NCI-H82 (cell line): ENCODE results near the gene UCN2.
"Not testable (repeated sequence)": the region's sequence is repeated elsewhere in the genome, so short reads cannot be mapped to it uniquely, and the experiment has no call there.

Experiments
- DNase-seq: peaks from one replicate; lab custom pipeline; 2025; lab: John Stamatoyannopoulos, UW

Gene UCN2

DNA sequence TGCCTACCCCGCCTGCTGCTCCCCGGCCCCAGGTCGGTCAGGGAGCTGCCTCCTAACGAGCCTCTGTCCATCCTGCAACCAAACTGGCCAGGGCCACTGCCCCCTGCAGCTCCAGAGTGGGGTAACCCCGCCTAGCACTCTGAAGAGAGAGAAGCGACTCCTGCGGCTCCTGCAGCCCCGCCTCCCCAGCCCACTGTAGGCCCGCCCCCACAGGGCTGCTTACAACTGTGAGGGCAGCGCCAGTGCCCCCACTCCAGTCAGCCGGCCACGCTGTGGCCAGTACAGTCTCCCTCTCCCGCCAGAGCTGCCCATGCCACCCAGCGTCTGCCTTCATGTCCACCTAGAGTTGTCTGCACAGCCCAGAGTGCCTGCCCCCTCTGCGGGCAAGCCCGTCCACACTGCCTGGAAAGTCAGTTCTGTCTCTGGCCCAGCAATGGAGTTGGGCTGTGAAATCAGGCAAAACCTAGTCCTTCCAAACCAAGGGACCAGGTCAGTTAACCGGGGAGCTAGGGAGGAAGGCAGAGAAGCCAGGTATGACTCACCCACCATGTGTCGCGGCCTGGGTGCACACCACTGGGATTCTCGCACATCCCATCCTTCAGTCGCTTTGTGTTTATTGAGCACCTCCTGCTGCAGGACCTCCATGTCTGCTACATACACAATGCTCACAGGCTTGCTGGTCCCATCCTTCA is 2.4 kb downstream of the UCN2 start:
- DNase-seq, result peak; percentile 80

- peak; percentile 68 for DNase-seq
These were observed 2.9 kb downstream of the UCN2 start for GRCh38 chr3:48560648-48561018.

GRCh38 chr3:48558493-48559134 is 5.0 kb downstream of the UCN2 start:
- no peak for DNase-seq

- peak; percentile 99 for DNase-seq
These were observed 6.6 kb downstream of the UCN2 start, which contains the start of gene PFKFB4 for GRCh38 chr3:48556796-48557626. PFKFB4 (minus strand) TSS chr3:48556803; CDS start chr3:48556777, 26 bp downstream.

GRCh38 chr3:48555949-48556795 is 7.4 kb downstream of the UCN2 start:
- DNase-seq, result no peak

DNA sequence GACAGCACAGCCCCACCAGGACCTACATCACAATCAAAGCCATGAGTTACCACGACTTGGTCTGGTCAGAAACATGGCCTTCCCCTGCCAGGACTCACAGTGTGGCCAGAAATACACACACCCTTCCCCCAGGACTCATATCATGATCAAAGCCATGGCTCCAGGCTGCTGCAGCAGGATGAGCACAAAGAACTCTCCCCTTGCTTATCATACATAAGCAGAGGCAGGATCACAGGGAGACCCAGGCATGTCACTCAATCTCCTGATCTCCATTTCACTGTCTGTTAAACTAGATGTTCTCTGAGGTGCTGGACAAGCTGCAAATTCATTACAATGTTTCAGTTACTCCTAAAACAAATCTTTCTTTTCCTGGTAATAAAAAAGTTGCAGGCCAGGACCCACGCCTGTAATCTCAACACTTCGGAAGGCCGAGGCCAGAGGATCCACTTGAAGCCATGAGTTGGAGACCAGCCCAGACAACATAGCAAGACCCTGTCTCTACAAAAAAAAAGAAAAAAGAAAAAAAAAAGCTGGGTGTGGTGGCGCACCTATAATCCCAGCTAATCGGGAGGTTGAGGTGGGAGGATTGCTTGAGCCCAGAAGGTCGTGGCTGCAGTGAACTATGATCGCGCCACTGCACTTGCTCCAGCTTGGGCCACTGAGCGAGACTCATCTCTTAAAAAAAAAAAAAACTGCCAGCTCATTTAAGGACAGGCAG is 8.2 kb downstream of the UCN2 start:
- peak; percentile 24 for DNase-seq

DNA sequence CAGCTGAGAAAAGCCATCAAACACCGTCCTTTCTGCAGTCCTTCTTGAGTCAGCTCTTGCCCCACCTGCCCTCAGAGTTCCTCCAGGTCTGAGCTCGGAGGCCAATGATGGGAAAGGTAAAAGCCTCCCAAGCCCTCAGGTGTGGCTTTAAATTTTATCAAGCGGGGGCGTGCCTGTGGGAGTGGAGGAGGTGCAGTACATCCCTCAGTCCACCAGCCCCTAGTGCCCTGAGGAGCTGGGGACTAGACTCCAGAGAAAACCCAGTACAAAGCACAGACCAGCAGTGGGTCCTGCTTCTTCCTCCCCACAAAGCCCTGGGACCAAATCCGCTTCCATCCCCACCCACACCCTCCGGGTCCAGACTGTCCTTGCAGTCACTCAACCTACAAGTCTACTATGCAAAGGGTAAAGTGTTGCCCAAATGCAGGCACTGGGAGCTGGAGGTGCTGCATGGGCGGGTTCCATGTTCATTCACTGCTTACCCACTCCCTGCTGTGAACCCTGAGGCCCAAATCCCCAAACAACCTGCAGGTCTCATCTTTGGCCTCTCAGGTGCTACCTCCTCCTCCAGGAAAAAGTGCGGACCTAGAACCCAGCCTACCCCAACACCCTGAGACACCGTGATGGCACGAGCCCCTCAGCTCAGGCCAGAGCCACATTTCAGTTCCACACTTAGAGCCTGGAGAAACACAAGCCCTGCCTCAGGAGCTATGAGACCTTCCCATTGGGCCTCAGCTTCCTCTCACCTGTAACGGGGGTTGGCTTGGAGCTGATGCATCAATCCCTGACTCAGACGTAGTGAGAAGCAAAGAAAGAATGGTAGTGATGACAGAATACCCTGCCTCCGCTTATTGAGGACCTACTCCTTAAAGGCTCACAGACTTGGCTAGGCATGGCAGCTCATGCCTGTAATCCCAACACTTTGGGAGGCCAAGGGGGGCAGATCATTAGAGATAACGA is 9.4 kb downstream of the UCN2 start:
- no peak for DNase-seq

DNA sequence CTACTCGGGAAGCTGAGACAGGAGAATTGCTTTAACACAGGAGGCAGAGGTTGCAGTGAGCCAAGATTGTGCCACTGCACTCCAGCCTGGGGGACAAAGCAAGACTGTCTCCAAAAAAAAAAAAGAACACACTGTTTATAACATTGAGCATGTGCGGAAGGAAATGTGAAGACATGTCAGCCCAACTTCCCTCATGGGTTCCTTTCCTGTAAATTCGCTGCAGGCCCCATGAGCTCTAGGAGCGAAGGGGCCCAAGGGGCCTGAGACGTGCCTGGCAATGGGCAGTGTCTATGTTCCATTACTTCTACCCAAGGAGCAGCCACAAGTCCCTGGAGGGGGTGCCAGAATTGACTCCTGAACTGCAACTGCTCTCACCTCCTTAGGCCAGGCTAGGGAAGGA is 10.2 kb downstream of the UCN2 start:
- no peak for DNase-seq

GRCh38 chr3:48552111-48552951 is 11.2 kb downstream of the UCN2 start:
- peak; percentile 5 for DNase-seq

DNA sequence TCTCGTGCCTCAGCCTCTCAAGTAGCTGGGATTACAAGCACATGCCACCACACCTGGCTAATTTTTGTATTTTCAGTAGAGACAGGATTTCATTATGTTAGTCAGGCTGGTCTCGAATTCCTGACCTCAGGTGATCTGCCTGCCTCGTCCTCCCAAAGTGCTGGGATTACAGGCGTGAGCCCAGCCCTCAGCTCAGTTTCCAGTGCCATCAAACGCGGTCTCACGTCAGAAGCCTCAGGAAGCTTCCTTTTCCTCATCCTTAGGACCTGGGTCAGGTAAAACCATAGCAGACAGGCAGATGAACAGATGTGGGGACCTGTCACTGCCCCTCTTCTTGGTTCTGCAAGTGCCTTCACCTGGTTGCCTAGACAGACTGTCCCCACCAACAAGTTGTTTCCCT is 11.9 kb downstream of the UCN2 start:
- not testable (repeated sequence) for DNase-seq

- peak; percentile 86 for DNase-seq
These were observed 14.6 kb downstream of the UCN2 start for GRCh38 chr3:48548729-48549705.

- DNase-seq, result no peak
These were observed 15.5 kb downstream of the UCN2 start for GRCh38 chr3:48548126-48548525.

- no peak for DNase-seq
These were observed 17.3 kb downstream of the UCN2 start for GRCh38 chr3:48546203-48546829.

GRCh38 chr3:48544141-48544540 is 19.4 kb downstream of the UCN2 start:
- no peak for DNase-seq

DNA sequence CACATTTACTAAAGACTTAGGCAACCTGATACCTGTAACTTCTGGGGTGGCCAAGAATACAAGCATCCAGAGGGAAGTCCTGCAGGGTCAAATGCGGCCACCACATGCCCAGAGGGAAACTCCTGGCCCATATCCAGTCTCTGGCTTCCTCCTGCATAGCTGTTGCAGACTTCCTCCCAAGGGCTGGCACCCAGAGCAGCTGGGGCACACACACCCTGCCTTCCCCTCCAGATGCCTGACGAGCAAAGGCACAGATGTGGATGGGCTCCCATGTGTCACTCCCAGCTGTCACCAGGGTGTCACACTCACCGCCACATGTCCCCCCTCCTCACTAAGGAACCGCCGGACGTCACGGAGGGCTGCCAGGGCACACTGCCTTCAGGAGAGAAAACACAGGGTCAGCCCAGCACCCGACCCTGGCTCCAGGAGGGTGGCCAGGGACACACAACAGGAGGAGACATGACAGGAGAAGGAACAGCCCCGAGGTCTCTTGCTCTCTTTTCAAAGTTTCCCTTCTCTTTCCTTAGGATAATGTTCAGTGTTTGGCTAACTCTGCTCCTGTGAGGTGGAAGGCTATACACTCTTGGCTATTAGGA is 20.2 kb downstream of the UCN2 start:
- peak; percentile 67 for DNase-seq

GRCh38 chr3:48538451-48538850 is 25.1 kb downstream of the UCN2 start:
- no peak for DNase-seq

DNA sequence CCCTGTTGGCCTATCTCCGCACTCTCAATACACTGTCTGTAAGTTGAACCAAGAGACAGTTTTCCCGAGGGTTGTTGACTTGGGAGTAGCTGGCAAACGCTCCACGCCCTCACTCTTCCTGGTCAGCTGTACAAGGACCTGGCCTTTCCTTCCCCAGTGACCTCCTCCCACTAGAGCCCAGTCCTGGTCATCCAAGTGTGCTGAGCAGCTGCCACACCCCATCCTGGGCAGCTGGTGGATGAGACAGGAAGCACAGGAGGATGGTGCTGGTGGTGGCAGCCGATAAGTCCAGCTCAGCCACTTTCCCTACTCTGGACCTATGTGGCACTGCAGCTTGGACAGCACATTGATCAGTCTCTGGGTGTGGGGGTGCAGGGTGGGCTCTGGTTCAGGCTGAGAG is 26.8 kb downstream of the UCN2 start:
- no peak for DNase-seq
